Keratinocyte (primary cell): Measurements from ENCODE around the gene MGP. TPM values are rescaled to one million over a fixed set of nuclear protein-coding genes. Genes with fewer than 3 reads are reported as not detected.

Experiments
- DNase-seq: peaks from one replicate; pipeline ENCODE4 v3.0.0-alpha.2; 2011; ENCODE audit warnings: low read depth, missing footprints, low spot score
- FAIRE-seq: peaks from 2 replicates; lab custom pipeline; 2011; peaks lifted over from hg19 to GRCh38; lab: Jason Lieb, UNC
- H2AFZ ChIP-seq: 2 replicates; pipeline ENCODE4 v1.6.0; 2012; ENCODE audit warnings: low read length, control low read depth, inconsistent platforms; ENCODE audit not compliant: control insufficient read depth
- H3K27ac ChIP-seq: 2 replicates; pipeline ENCODE4 v1.5.1; 2011; ENCODE audit warnings: low read length; ENCODE audit not compliant: control insufficient read depth, insufficient read depth
- H3K27me3 ChIP-seq: 3 replicates; pipeline ENCODE4 v1.6.0; 2011; ENCODE audit warnings: low read length; ENCODE audit not compliant: control insufficient read depth, insufficient read depth; ENCODE audit errors: extremely low read depth
- H3K36me3 ChIP-seq, 2 experiments: 2 replicates in 1 of 2; 3 replicates in 1 of 2; pipeline ENCODE4 v1.5.1; 2011; ENCODE audit warnings: low read length in 2 of 2, mild to moderate bottlenecking in 1 of 2; ENCODE audit not compliant: control insufficient read depth in 2 of 2, insufficient read depth in 2 of 2; ENCODE audit errors: extremely low read depth in 1 of 2
- H3K4me1 ChIP-seq: 3 replicates; pipeline ENCODE4 v1.5.1; 2011; ENCODE audit warnings: low read length; ENCODE audit not compliant: control insufficient read depth, insufficient read depth; ENCODE audit errors: extremely low read depth
- H3K4me2 ChIP-seq: 3 replicates; pipeline ENCODE4 v1.6.0; 2011; ENCODE audit warnings: low read depth, low read length; ENCODE audit not compliant: control insufficient read depth, insufficient read depth; ENCODE audit errors: extremely low read depth
- H3K4me3 ChIP-seq, 3 experiments: fragments of 200-600 bp in 1 of 3; sonication (generic) in 1 of 3; 2 replicates in 2 of 3; 3 replicates in 1 of 3; pipeline ENCODE4 v1.5.1; 2011 to 2016; ENCODE audit warnings: low read length in 3 of 3, mild to moderate bottlenecking in 3 of 3, control low read depth in 2 of 3, inconsistent platforms in 1 of 3, low read depth in 1 of 3, mixed read lengths in 1 of 3, mixed run types in 1 of 3, moderate library complexity in 1 of 3; ENCODE audit not compliant: control insufficient read depth in 2 of 3, insufficient read depth in 2 of 3; ENCODE audit errors: extremely low read depth in 1 of 3
- H3K79me2 ChIP-seq: 2 replicates; pipeline ENCODE4 v1.6.0; 2012; ENCODE audit warnings: low read length; ENCODE audit not compliant: control insufficient read depth, insufficient read depth
- H3K9ac ChIP-seq: 3 replicates; pipeline ENCODE4 v1.6.0; 2011; ENCODE audit warnings: low read length; ENCODE audit not compliant: control insufficient read depth, insufficient read depth; ENCODE audit errors: extremely low read depth
- H3K9me1 ChIP-seq: 3 replicates; pipeline ENCODE4 v1.6.0; 2011; ENCODE audit warnings: low read length; ENCODE audit not compliant: control insufficient read depth, insufficient read depth; ENCODE audit errors: extremely low read depth
- H3K9me3 ChIP-seq: 2 replicates; pipeline ENCODE4 v1.5.1; 2012; ENCODE audit warnings: low read depth, low read length; ENCODE audit not compliant: control insufficient read depth
- H4K20me1 ChIP-seq: 3 replicates; pipeline ENCODE4 v1.6.0; 2011; ENCODE audit warnings: low read length; ENCODE audit not compliant: control insufficient read depth, insufficient read depth; ENCODE audit errors: extremely low read depth
- EZH2 ChIP-seq: IDR thresholded peaks from one replicate; pipeline ENCODE4 v1.6.1; 2012; ENCODE audit warnings: inconsistent platforms, mild to moderate bottlenecking, low read length, moderate library complexity
- dilution Hi-C: fragments of 300-500 bp; cut with MboI; formaldehyde crosslinking; loops from one replicate; pipeline ENCODE4 v1.7.0; 2020; ENCODE audit warnings: low sequenced_read_pairs; ENCODE audit not compliant: extremely low pct_ligation_motif_present
- polyA plus RNA-seq, 5 experiments: library from polyadenylated mRNA; depleted of rRNA in 3 of 5; stranded (reverse) in 3 of 5; stranded (forward) in 1 of 5; unstranded in 1 of 5; fragments of >200 nt; gene quantifications; 1 replicate in 1 of 5; 2 replicates in 3 of 5; 3 replicates in 1 of 5; pipeline versions ENCODE4 v1.2.1 to v1.2.3, GENCODE V29; 2011 to 2012; ENCODE audit warnings: missing spikeins in 2 of 5, low read depth in 1 of 5, low replicate concordance in 1 of 5
- TF ChIP-seq, protein P1 (sequence below), 3 experiments: IDR thresholded peaks in 1 of 3; conservative IDR thresholded peaks in 1 of 3; optimal IDR thresholded peaks in 1 of 3; 2 replicates in 2 of 3; 3 replicates in 1 of 3; pipeline versions ENCODE3 to v1.5.1; 2011; ENCODE audit warnings: low read length in 3 of 3, mild to moderate bottlenecking in 3 of 3, moderate library complexity in 2 of 3, control low read depth in 1 of 3, inconsistent platforms in 1 of 3; ENCODE audit not compliant: insufficient read depth in 2 of 3; ENCODE audit errors: extremely low read depth in 1 of 3

Gene MGP
- polyA plus RNA-seq, 1 donor (not counting 4 experiments of a cell fraction or from before 2014, with no cell fraction given) = 0.24 TPM

DNA sequence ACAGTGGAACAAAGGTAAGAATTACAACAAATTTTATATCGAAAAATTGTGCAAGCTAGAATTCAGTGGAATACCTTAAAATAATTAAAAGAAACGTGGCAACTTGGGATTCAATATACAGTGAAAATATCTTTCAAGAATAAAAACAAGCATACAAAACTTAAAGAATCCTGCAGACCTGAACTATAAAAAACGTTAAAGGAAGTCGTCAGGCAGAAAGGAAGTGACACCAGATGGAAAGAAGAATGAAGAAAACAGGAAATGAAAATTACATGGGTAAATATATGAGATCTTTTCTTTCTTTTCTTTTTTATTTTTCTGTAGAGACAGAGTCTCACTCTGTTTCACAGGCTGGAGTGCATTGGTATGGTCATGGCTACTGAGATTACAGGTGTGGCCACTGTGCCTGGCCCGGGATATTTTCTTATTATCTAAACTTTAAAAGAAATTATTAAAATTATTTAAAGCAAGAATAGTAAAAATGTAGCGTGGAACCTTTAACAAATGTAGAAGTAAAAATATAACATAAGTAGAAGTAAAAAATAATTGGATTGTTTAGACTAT is 4.7 kb downstream of the MGP start:
- H3K4me2 ChIP-seq = no peak overlapping the region
- no peak overlapping the region for H3K4me3 ChIP-seq
- H4K20me1 ChIP-seq = no peaks in the 10 kb centered on the region
- peaks cover 8% of the 10 kb centered on the region for H3K4me1 ChIP-seq
- H3K79me2 ChIP-seq = no peaks in the 10 kb centered on the region
- no peak overlapping the region for H3K27ac ChIP-seq
- no peaks in the 10 kb centered on the region for H3K36me3 ChIP-seq
- dilution Hi-C loops = no loop called here
- DNase-seq = no peak
- H3K27me3 ChIP-seq = no peaks in the 10 kb centered on the region
- FAIRE-seq = no peak
- H3K9me1 ChIP-seq = no peaks in the 10 kb centered on the region
- H3K9ac ChIP-seq = no peak overlapping the region
- TF ChIP-seq, protein P1, sequence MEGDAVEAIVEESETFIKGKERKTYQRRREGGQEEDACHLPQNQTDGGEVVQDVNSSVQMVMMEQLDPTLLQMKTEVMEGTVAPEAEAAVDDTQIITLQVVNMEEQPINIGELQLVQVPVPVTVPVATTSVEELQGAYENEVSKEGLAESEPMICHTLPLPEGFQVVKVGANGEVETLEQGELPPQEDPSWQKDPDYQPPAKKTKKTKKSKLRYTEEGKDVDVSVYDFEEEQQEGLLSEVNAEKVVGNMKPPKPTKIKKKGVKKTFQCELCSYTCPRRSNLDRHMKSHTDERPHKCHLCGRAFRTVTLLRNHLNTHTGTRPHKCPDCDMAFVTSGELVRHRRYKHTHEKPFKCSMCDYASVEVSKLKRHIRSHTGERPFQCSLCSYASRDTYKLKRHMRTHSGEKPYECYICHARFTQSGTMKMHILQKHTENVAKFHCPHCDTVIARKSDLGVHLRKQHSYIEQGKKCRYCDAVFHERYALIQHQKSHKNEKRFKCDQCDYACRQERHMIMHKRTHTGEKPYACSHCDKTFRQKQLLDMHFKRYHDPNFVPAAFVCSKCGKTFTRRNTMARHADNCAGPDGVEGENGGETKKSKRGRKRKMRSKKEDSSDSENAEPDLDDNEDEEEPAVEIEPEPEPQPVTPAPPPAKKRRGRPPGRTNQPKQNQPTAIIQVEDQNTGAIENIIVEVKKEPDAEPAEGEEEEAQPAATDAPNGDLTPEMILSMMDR (optimal IDR thresholded peaks at IDR 0.05 in 1 of 3, IDR thresholded peaks at IDR 0.05 in 1 of 3, conservative IDR thresholded peaks at IDR 0.05 in 1 of 3; ENCODE audit: extremely low read depth in 1 of 3, insufficient read depth in 2 of 3, low read length in 3 of 3) = no peak
- TF ChIP-seq EZH2 = no peak
- no peaks in the 10 kb centered on the region for H3K9me3 ChIP-seq
- H2AFZ ChIP-seq = no peak overlapping the region

DNA sequence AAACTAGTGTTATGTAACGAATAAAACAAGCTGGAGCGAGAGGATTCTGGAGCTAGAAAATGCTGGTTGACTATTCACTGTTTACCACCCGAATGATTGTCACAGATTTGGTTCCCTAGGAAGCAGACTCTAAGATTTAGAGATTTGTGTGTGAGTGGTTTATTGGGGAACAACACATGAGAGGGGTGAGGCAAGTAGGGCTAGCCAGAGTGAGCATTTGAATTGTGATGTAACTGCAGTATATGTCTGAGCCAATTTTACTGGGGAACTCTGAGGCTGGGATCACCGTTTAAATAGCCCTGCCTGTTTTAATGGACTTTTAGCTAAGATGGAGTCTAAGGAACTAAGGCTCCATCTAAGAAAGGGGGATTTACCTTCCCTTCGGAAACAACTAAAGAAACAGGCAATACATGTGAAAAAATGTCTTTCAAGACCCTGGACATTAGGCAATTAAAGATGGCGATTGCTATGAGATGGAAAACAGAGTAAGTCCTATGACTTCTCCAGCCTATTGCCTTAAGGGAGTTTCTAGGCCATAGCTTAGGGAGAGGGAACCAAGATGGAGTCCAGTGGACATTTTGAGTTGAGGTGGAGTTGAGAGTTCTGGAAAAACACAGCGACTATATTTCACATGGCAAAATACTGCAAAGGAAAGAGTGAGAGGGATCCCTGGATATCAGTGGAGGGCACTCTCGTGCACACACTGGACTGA is 6.3 kb downstream of the MGP start:
- dilution Hi-C loops = no loop called here
- H3K4me3 ChIP-seq = no peak overlapping the region

More for the DNA sequence above, 6.3 kb downstream of the MGP start:
- DNase-seq (no peak), FAIRE-seq (no peak)
- Histone ChIP-seq H3K9ac (no peak overlapping the region), H3K9me3 (no peaks in the 10 kb centered on the region), H3K27me3 (no peaks in the 10 kb centered on the region), H3K4me1 (peaks cover 1% of the 10 kb centered on the region), H3K79me2 (no peaks in the 10 kb centered on the region), H3K36me3 (no peaks in the 10 kb centered on the region), H2AFZ (peak overlapping the region; percentile 17), H3K27ac (no peak overlapping the region), H4K20me1 (no peaks in the 10 kb centered on the region), H3K4me2 (no peak overlapping the region), H3K9me1 (no peaks in the 10 kb centered on the region)
- TF ChIP-seq, protein P1 (optimal IDR thresholded peaks at IDR 0.05 in 1 of 3, IDR thresholded peaks at IDR 0.05 in 1 of 3, conservative IDR thresholded peaks at IDR 0.05 in 1 of 3; ENCODE audit: extremely low read depth in 1 of 3, insufficient read depth in 2 of 3, low read length in 3 of 3) = no peak
- TF ChIP-seq EZH2 = no peak
